Ramos (cell line): Measurements from ENCODE around the gene DPF3.

Source experiments
- in situ Hi-C: fragments of 300-500 bp; cut with MboI; formaldehyde crosslinking; loops from one replicate; pipeline ENCODE4 v1.14.3; 2022; ENCODE audit warnings: low sequenced_read_pairs; ENCODE audit not compliant: unreplicated experiment

DPF3 gene

GRCh38 chr14:72663076-72663487, 230.8 kb downstream of the DPF3 start:
- in situ Hi-C loops, result no loop called here

DNA sequence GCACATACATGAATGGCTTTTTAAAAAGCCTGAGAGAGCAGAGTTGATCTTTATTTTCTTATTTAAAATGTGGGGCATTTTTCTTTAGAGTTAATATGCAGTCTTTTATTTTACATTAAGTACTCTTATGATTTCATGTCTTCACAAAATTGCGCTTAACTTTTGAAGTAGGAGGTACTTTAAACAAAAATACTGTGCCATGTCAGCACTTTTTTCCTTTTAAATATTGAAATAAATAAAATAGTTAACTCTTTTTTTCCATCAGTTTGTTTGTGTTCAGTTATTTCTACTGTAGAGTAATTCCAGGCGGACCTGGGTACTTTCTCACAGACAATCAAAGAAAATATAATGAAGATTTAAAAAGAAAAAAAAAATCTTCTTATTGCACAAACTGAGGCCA, 231.7 kb downstream of the DPF3 start:
- in situ Hi-C loops, result no loop called here

DNA sequence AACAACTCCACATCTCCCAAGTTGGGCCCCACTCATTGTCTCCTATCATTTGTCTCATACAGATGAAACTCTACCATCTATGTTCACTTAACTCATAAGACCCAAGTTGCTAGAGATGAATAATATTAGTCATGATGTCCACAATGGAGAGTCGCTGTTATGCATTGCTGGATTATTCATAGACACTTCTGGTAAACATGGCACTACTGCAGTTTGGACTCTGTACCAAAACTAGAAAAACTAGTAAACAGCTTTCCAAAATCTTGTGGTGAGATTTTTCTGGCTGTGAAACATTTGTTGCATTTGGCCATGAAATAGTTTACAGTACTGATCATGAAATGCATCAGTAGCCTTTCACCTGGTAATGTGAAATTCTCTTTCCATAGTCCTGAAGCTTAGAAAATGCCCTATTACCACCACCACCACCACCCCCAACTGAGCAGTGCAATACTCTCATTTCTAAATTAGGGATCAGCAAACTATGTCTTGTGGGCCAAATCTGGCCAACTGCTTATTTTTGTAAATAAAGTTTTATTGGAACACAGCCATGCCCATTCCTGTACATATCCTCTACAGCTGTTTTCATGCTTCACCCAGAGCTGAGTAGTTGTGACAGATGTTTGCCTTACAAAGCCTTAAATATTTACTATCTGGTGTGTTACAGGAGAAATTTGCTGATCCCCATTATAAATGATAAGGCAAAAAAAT, 236.5 kb downstream of the DPF3 start:
- in situ Hi-C loops, result no loop called here

DNA sequence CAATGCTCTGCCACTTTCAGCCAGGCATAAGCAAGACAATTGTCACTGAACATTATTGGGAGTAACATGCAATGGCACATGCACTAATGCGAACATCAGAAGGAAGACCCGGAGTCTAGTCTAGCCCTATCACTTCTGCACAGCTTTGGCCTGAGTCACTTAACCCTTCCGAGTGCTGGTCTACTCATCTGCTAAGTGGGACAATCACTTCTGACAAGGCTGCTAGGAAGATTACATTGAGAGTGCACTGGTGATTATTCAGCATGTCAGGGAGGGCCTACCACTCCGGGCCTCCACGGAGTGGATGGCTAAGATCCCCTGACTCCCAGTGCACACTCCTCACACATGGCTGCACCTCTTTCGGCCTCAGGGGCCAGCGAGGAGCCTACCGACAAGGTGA, 240.9 kb downstream of the DPF3 start:
- in situ Hi-C loops, result no loop called here

GRCh38 chr14:72652179-72652578, 241.7 kb downstream of the DPF3 start:
- in situ Hi-C loops, result no loop called here

GRCh38 chr14:72651714-72652113, 242.2 kb downstream of the DPF3 start:
- in situ Hi-C loops, result no loop called here

- in situ Hi-C loops, result no loop called here
These were observed 242.8 kb downstream of the DPF3 start for GRCh38 chr14:72651081-72651480.

DNA sequence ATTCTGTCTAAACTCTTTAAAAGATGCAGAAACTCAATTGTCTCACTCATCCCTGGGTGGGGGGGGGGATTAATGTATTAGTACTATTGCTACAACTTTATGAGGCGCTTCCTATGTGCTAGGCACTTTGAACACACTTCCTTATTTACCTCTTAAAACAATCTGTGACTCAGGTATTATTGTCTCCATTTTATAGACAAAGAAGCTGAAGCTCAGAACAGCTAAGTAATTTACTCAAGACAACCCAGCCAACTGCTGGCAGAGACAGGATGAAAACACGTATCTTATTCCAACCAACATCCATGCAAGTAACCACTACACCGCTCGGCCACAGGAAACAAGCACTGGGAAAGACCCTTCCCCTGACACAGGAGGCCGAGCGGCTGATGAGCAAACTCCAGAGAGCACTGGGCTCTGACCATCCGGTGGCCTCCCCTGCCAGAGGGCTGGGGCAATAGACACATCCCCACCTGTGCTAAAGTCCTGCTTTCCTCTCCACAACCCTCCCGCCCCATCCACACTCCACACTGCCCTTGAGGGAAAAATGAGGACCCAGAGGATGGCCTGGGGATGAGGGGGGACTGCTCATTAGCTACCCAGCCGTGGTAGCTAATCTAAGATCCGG, 244.2 kb downstream of the DPF3 start:
- in situ Hi-C loops, result no loop called here

DNA sequence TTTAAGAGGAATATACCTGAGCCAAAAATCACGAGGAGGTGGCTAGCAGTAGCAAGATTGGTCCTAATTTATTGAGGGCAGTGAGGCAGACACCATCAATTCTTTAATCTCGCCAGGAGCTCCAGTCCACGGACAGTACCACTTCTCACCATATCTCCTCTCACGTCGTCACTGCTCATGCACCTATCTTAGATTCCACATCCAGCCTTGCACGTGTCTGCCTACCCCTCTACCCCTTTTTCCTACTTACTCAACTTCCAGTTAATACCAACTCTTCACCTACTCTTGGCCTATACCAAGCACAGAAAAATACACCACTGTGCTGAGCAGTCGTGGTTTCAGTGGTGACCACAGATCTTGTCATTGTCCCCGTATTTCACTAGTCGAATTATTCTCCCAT, 246.1 kb downstream of the DPF3 start:
- in situ Hi-C loops, result no loop called here

DNA sequence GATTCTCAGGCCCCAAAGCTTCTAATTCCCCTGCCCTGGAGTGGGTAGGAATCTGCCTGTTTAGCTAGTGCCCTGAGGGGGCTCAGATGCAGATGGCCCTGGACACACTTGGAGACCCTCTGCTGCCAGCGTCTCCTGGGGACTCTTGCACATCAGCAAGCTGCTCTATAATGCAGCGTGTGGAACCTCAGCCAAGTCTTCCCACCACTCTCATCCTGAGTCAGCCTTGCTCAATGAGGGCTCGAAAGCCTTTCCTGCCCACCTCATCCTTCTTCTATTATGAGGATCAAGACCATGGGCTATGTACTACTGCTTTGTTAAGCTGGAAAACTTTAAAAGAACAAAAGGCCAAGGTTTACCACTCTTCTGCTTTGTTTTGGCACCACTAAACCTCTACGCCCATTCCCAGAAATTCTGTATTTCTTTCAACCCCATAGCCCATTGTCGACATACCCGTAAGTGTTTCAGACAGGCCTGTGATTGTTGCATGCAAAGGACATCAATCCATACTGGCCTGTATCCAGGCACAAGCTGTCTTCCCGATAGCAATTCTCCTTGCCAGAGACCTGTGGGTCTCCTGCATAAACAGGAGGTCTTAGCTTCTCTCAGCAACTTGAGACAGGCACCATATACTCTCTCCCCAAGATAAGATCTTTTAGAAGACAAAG, 246.9 kb downstream of the DPF3 start:
- in situ Hi-C loops, result no loop called here

DNA sequence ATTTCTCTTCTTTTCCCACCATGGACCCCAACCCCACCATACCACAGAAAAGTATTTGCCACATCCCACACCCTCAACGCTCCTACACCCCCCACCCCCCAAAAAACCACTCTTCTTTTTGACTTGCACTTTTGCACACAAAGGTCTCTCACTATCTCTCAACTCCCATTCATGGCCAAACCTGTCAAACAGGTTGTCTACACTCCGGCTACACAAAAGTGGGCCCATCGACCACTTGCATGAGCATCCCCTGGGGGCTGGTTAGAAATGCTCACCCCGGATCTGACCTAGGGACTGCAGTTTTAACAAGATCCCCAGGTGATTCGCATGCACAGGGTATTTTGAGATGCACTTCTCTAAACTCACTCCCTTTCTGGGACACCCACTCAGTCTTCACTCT, 248.2 kb downstream of the DPF3 start:
- in situ Hi-C loops, result no loop called here

GRCh38 chr14:72644758-72645489, 249.0 kb downstream of the DPF3 start:
- in situ Hi-C loops, result no loop called here

DNA sequence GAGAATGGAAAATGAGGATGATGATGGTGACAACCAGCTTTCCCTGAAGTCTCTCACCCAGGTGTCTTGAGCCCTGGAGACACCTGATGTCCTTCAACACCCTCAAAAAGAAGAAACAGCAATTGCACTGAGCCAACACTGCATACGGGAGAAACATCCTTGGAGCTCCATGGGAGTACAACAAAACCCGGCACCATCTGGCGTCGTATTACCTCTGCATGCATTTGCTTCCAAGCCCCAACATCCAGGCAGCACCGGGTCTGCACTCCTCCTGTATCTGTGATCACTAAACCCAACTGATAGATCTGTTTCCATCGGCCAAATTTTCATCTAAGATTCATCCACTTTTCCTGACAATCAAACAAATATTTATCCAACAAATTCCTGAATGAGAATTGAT, 249.9 kb downstream of the DPF3 start:
- in situ Hi-C loops, result no loop called here

DNA sequence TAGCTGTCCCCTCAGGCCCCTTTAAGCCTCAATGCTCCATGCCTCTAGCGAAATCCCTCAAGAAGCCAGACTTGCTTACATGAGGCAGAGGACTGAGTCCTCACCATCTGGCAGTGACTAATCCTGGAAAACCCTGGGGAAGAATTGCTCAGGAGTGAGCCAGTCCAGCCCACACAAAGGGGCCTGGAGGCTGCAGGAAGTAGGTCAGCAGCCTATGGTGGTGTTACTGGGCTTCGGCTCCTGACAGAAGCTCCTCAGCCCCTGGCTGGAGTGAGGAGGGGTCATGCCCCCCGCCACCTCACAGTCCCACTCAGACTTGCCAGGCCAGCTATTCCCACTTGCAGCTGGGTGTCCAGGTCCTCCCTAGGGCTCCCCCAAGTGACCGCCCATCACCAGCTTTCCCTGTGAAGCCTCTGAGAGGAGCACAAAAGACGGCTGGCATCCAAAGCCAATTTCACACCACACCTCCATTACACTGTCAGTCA, 250.5 kb downstream of the DPF3 start:
- in situ Hi-C loops, result no loop called here

- in situ Hi-C loops, result no loop called here
These were observed 252.9 kb downstream of the DPF3 start for GRCh38 chr14:72640911-72641485.

DNA sequence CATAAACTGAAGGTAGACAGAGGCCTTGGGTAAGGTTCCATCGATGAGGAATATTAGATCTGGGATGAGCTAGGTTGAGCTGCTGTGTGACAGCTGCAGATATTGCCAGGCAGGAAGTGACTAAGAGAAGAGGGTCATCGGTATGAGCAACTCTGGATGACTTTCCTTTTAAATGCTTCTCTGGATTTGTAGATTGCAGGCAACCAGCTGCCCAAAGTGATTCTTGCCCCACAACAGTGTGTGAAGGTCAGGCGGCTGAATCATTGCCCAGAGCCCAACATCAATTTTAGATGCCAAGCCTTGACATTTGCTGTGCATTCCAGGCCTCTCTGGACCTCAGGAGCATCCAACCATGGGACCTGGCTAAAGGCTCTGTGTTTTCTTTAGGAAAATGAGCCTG, 255.9 kb downstream of the DPF3 start:
- in situ Hi-C loops, result no loop called here

DNA sequence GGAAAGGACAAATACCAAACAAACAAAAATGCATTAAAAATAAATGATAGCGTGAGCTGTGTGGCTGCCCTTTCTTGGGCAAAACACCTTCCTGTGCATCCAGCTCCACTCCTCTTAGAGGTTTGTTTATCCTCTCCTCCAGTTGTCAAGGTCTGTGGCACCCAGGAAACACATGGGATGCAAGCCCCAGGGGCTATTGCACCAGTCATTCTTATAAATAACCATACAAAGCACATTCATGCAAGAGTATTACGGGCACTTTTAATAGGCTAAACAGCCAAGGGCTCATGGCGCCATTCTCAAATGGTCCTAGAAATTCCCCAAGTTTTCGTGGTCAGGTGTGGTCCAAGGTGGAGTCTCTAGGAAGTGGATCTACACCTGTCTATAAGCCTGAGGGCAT, 257.0 kb downstream of the DPF3 start:
- in situ Hi-C loops, result no loop called here

GRCh38 chr14:72636094-72636493, 257.8 kb downstream of the DPF3 start:
- in situ Hi-C loops, result no loop called here

- in situ Hi-C loops, result no loop called here
These were observed 258.9 kb downstream of the DPF3 start for GRCh38 chr14:72634691-72635616.
